GM12873 (cell line): Measurements from ENCODE around the gene LYZL2.

Source experiments
- CTCF ChIP-seq: IDR thresholded peaks from 2 replicates; pipeline ENCODE4 v1.5.1; 2012; ENCODE audit warnings: low read depth, mild to moderate bottlenecking, moderate library complexity, low read length, control low read depth; ENCODE audit not compliant: insufficient read depth; ENCODE audit errors: missing control alignments

LYZL2 gene

GRCh38 chr10:30596013-30596412 lies 33.5 kb downstream of the LYZL2 start:
- no peak for TF ChIP-seq CTCF

GRCh38 chr10:30594077-30594476 lies 35.5 kb downstream of the LYZL2 start:
- no peak for TF ChIP-seq CTCF

DNA sequence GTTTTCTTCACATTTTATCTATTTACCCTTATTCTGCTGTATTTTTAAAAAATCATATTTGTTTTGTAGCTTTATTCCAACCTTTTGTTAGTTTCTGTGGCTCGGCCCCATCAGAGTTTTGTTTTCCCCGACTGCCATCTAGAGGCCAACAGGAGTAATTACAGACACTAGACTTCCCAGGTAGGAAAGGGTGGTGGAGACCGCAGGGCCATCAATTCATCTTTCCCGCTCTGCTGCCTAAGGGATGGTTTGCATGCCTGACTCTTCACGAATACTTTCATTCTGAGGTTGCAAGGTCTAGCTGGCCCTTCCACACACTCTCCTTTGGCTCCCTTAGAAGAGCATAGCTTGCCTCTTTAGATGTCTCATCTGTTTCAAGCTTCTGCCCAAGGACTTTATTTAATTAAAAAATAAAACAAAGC lies 38.3 kb downstream of the LYZL2 start:
- peak; percentile 75 for TF ChIP-seq CTCF

- no peak for TF ChIP-seq CTCF
These were observed 40.1 kb downstream of the LYZL2 start for GRCh38 chr10:30589441-30589840.

DNA sequence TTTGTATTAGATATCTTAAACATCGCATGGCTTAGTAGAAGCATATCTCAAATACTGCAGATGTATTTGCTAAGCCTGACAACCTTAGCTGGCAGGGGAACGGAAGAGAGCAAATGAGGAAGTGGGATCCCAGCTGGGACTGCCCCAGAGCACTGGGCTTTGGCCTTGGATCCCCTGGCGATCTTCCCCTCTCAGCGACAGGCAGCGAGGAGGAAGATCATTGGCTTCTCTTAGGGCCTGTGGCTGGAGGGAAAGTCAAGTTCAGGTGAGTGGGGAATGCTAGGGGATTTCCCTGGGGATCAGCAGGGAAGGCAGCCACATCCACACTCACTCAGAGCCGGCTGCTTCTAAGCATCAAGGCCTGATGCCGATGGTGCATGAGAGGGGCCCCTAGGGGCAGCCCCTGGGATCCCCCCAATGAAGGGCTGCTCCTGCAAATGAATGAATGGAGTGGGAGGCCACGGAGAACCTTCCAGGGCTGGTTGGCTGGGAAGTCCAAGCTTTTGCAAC lies 42.0 kb downstream of the LYZL2 start:
- TF ChIP-seq CTCF: peak; percentile 42

DNA sequence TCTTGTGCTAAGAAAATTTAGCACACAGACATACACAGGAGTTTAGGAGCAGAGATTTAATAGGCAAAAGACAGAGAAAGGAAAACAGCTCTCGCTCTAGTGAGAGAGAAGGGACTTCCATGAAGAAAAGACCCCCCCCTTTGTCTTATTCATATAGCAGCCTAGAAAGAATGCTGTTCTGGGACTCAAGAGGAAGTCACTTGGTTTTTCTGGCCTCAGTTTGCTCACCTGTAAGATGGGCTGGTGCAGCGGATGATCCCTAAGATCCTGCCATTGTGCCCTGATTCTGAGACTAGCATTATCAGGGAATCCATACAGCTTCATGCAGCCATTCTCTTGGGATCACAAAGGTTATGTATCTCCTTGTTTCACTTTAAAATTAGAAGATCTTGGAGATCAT lies 42.7 kb downstream of the LYZL2 start:
- TF ChIP-seq CTCF: no peak

DNA sequence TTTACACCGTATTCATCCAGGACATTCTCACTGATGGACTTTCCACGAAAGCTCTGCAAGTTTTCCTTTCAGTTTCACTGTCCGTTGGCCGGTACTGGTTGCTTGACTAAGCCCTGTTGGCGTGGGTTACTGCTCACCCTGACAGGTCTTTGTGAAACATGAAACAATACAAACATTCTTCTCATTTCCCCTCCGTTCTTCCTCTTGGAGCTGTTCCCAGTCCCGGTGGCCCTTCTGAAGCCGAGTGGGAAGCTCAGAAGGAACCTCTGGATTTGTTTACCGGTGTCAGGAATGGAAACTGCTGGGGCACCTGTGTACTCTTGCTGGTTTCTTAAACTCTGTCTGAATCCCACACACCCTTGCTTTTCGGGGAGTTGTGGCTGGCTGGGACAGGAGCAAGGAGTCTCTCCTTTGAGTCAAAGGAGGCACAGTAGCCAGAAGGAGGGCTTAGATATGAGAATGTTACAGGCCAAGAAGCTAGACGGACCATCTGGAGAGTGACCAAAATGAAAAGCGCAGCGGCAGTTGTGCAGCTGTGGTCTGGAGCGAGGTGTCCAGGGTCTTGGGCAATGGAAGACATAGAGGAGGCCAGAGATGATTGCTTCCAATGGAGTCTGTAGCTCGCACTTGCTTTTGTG lies 45.7 kb downstream of the LYZL2 start:
- no peak for TF ChIP-seq CTCF
